ENCODE measurements around the gene GPR45. TPM values are rescaled to one million over a fixed set of nuclear protein-coding genes. Genes with fewer than 3 reads are reported as not detected.

Gene GPR45
- total RNA-seq, 1 experiment from 2014 or later: not detected

DNA sequence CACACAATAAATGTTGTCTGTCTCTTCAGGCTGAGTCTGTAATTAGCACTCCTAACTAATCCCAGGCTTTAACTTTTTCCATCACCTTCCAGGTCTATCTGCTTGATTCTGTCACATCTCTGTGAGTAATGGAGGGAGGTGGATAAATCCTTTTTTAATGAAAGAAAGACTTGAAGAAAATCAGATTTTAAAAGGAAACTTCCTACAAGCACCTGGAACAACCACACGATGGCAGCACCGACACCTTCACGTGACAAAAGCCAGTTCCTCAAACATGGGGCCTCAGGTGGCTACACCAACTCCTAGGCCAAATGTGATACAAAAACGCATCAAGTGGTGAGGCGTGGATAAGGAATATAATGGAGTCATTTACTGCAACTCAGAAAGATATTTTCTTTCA, 46.1 kb downstream of the GPR45 start:
- BruUV-seq (replicated peaks): no TSS peak
- peak; percentile 42 for DNase-seq (ENCODE audit: low spot score)
- Histone ChIP-seq H3K27me3 (replicated peaks; ENCODE audit: insufficient read depth, low read depth, low read length, poor library complexity) (no peaks in the 10 kb centered on the region), H3K27ac (ENCODE audit: low read depth, low read length, poor library complexity, severe bottlenecking) (no peak overlapping the region), H3K9me3 (ENCODE audit: low read depth, low read length, poor library complexity, severe bottlenecking) (no peaks in the 10 kb centered on the region), H3K36me3 (ENCODE audit: insufficient read depth, low read length, poor library complexity, severe bottlenecking) (peaks cover 15% of the 10 kb centered on the region), H3K4me3 (ENCODE audit: low read depth, low read length, poor library complexity, severe bottlenecking) (no peak overlapping the region), H3K4me1 (ENCODE audit: insufficient read depth, low read length, poor library complexity, severe bottlenecking) (no peaks in the 10 kb centered on the region)
- intact Hi-C loops (cut with micrococcal nuclease; ENCODE audit: unreplicated experiment): no loop called here
- TF ChIP-seq EZH2 (IDR thresholded peaks at IDR 0.05; ENCODE audit: borderline replicate concordance, low read depth, low read length, poor library complexity, severe bottlenecking): no peak
- TF ChIP-seq, protein P1, sequence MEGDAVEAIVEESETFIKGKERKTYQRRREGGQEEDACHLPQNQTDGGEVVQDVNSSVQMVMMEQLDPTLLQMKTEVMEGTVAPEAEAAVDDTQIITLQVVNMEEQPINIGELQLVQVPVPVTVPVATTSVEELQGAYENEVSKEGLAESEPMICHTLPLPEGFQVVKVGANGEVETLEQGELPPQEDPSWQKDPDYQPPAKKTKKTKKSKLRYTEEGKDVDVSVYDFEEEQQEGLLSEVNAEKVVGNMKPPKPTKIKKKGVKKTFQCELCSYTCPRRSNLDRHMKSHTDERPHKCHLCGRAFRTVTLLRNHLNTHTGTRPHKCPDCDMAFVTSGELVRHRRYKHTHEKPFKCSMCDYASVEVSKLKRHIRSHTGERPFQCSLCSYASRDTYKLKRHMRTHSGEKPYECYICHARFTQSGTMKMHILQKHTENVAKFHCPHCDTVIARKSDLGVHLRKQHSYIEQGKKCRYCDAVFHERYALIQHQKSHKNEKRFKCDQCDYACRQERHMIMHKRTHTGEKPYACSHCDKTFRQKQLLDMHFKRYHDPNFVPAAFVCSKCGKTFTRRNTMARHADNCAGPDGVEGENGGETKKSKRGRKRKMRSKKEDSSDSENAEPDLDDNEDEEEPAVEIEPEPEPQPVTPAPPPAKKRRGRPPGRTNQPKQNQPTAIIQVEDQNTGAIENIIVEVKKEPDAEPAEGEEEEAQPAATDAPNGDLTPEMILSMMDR (conservative IDR thresholded peaks at IDR 0.05; ENCODE audit: low read depth, low read length): peak; percentile 58
- POLR2A ChIA-PET (ENCODE audit: low non-redundant PET): no interaction called here
- CTCF ChIA-PET: no interaction called here

GRCh38 chr2:105288133-105288532, 46.6 kb downstream of the GPR45 start:
- POLR2A ChIA-PET (ENCODE audit: low non-redundant PET): no interaction called here
- Histone ChIP-seq H3K27me3 (replicated peaks; ENCODE audit: insufficient read depth, low read depth, low read length, poor library complexity) (no peaks in the 10 kb centered on the region), H3K4me3 (ENCODE audit: low read depth, low read length, poor library complexity, severe bottlenecking) (no peak overlapping the region), H3K36me3 (ENCODE audit: insufficient read depth, low read length, poor library complexity, severe bottlenecking) (peaks cover 14% of the 10 kb centered on the region), H3K9me3 (ENCODE audit: low read depth, low read length, poor library complexity, severe bottlenecking) (no peaks in the 10 kb centered on the region), H3K4me1 (ENCODE audit: insufficient read depth, low read length, poor library complexity, severe bottlenecking) (no peaks in the 10 kb centered on the region), H3K27ac (ENCODE audit: low read depth, low read length, poor library complexity, severe bottlenecking) (no peak overlapping the region)
- BruUV-seq (replicated peaks): no TSS peak
- intact Hi-C loops (cut with micrococcal nuclease; ENCODE audit: unreplicated experiment): no loop called here
- CTCF ChIA-PET: no interaction called here
- no peak for DNase-seq (ENCODE audit: low spot score)
- TF ChIP-seq EZH2 (IDR thresholded peaks at IDR 0.05; ENCODE audit: borderline replicate concordance, low read depth, low read length, poor library complexity, severe bottlenecking): no peak
- TF ChIP-seq, protein P1 (conservative IDR thresholded peaks at IDR 0.05; ENCODE audit: low read depth, low read length): no peak

- peaks cover 23% of the 10 kb centered on the region for H3K36me3 ChIP-seq (ENCODE audit: insufficient read depth, low read length, poor library complexity, severe bottlenecking)
- no peaks in the 10 kb centered on the region for H3K27me3 ChIP-seq (replicated peaks; ENCODE audit: insufficient read depth, low read depth, low read length, poor library complexity)
- TF ChIP-seq EZH2 (IDR thresholded peaks at IDR 0.05; ENCODE audit: borderline replicate concordance, low read depth, low read length, poor library complexity, severe bottlenecking): no peak
- TF ChIP-seq, protein P1 (conservative IDR thresholded peaks at IDR 0.05; ENCODE audit: low read depth, low read length): no peak
- DNase-seq (ENCODE audit: low spot score): no peak
- CTCF ChIA-PET: interaction anchor here (0.6 kb wide), 1 partner anchor 1374 kb away, joined by 8 read pairs; no protein-coding TSS in a partner anchor
- no peak overlapping the region for H3K4me3 ChIP-seq (ENCODE audit: low read depth, low read length, poor library complexity, severe bottlenecking)
- no peaks in the 10 kb centered on the region for H3K9me3 ChIP-seq (ENCODE audit: low read depth, low read length, poor library complexity, severe bottlenecking)
- BruUV-seq (replicated peaks): no TSS peak
- intact Hi-C loops (cut with micrococcal nuclease; ENCODE audit: unreplicated experiment): no loop called here
- no peak overlapping the region for H3K27ac ChIP-seq (ENCODE audit: low read depth, low read length, poor library complexity, severe bottlenecking)
- POLR2A ChIA-PET (ENCODE audit: low non-redundant PET): no interaction called here
- H3K4me1 ChIP-seq (ENCODE audit: insufficient read depth, low read length, poor library complexity, severe bottlenecking): no peaks in the 10 kb centered on the region
Observed at GRCh38 chr2:105290981-105291660, 49.6 kb downstream of the GPR45 start.
